ENCODE results near the gene POGZ. TPM values are rescaled to one million over a fixed set of nuclear protein-coding genes. Genes with fewer than 3 reads are reported as not detected.

POGZ gene, protein sequence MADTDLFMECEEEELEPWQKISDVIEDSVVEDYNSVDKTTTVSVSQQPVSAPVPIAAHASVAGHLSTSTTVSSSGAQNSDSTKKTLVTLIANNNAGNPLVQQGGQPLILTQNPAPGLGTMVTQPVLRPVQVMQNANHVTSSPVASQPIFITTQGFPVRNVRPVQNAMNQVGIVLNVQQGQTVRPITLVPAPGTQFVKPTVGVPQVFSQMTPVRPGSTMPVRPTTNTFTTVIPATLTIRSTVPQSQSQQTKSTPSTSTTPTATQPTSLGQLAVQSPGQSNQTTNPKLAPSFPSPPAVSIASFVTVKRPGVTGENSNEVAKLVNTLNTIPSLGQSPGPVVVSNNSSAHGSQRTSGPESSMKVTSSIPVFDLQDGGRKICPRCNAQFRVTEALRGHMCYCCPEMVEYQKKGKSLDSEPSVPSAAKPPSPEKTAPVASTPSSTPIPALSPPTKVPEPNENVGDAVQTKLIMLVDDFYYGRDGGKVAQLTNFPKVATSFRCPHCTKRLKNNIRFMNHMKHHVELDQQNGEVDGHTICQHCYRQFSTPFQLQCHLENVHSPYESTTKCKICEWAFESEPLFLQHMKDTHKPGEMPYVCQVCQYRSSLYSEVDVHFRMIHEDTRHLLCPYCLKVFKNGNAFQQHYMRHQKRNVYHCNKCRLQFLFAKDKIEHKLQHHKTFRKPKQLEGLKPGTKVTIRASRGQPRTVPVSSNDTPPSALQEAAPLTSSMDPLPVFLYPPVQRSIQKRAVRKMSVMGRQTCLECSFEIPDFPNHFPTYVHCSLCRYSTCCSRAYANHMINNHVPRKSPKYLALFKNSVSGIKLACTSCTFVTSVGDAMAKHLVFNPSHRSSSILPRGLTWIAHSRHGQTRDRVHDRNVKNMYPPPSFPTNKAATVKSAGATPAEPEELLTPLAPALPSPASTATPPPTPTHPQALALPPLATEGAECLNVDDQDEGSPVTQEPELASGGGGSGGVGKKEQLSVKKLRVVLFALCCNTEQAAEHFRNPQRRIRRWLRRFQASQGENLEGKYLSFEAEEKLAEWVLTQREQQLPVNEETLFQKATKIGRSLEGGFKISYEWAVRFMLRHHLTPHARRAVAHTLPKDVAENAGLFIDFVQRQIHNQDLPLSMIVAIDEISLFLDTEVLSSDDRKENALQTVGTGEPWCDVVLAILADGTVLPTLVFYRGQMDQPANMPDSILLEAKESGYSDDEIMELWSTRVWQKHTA (N-terminal part only)
- total RNA-seq (2022; extraction: Qiagen RNA extraction; ENCODE audit: low read depth), result 17.0 to 23.7 TPM (median 18.9 TPM) in 5 replicates

DNA sequence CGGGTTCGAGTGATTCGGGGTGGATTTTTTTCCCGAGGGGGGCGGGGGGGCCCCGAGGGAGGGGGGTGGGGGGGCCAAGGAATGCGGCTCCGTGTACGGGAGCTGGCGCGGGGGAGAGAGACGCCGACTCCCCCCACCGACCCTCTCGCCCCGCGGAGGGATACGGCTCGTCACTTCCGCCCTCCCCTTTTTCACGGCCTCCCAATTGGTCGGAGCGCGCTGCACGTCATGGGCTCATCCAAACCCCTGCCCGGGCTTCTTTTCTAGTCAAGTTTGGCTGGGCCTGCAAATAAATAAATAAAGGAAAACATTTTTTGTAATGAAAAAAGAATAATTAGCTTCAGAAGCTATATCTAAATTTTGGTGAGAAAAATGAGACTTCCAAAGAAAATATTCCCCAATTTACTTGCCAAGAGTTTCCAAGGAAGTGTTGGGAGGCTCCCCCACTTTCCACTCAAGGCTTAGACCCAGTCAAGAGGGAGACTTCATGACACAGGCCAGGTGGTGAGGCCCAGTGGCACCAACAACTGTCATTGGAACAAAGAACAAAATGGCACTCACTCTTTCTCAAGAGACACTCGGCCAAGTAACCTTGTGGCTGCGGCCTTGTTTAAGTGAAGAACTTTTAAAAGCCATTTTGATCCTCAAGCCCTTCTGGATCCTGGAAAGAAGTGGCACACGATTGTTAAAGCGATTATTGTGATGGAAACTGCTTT is at the start of gene POGZ:
Gene POGZ, minus strand, starts transcription at position 164 of the 716 bp plus-strand sequence. CDS start 17,290 bp downstream, outside the sequence.

DNA sequence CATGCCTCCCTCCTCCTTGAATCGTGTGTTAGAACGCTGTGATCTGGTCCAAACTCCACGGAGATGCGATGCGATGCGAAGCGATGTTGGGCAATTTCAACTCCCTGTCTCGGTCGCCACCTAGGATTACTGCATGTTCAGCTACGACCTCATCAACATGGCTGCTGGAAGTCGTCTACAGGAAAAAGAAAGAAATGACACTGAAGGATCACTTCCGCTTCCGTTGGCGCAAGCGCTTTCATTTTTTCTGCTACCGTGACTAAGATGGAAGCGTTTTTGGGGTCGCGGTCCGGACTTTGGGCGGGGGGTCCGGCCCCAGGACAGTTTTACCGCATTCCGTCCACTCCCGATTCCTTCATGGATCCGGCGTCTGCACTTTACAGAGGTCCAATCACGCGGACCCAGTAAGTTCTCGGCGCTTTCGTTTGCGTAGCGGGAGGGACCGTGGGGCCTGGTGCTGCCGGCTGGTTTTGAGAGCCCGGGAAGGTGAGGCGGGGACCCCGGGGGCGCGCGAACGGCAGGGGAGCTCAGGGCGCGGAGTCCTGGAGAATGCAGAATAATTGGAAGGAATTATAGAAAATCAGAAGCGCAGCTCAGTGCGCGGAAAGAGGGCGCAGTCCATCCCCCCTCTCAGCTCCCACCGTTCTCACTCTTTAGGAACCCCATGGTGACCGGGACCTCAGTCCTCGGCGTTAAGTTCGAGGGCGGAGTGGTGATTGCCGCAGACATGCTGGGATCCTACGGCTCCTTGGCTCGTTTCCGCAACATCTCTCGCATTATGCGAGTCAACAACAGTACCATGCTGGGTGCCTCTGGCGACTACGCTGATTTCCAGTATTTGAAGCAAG is 59.7 kb downstream of the POGZ start, which contains the start of gene PSMB4:
Gene PSMB4, plus strand, starts transcription at position 250 of the 848 bp plus-strand sequence. Its CDS starts 15 bp downstream, at position 265.

DNA sequence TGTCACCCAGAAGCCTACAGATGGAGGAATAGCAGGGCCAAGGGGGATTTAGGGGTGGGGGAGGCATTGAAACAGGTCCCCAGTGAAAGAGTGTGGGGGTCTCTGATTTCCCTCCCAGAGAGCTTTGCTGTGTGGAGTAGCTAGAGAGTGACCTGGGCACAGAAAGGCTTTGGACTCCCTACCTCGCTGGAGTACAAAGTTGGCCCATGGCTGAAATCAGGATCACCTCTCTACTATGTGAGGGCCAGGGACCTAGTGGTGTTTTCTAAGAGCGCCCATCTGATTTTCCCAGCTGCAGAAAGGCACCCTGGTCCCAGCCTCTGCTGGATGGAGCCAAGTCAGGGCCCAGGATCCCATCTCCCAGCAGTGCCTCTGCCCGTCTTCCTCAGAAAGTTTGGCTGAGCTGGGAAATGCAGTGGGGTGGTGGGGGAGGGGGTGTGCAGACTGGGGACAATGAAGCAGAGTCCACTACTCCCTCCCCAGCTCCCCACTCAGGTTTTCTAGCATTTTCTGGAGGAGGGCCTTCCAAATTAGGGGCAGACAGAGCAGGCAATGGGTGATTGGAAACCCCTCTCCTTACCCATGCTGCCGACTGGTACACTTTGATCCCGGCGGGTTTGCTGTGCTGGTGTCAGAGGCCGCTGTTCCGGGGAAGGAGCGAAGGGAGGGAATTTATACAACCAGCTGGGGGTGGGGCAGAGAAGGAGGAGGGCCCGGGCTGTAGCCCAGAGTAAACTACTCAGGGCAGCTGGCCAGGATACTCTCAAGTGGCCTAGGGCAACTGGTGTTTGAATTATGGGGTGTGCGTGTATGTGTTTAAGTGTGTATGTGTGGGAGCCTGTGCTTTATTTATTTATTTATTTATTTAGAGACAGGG is 87.0 kb downstream of the POGZ start, which contains the start of gene SELENBP1:
Gene SELENBP1, minus strand, starts transcription at position 648 of the 877 bp plus-strand sequence. Its CDS starts 64 bp downstream, at position 584.

Other genes with a start within 250 kb of the POGZ start
- gene PSMD4, start 204.8 kb downstream of the POGZ start, total RNA-seq (2022; extraction: Qiagen RNA extraction; ENCODE audit: low read depth), result 168 to 195 TPM (median 180 TPM) in 5 replicates
- 10.8 to 14.8 TPM (median 12.6 TPM) in 5 replicates for gene ZNF687, start 177.2 kb downstream of the POGZ start, total RNA-seq (2022; extraction: Qiagen RNA extraction; ENCODE audit: low read depth)
- 23.4 to 27.4 TPM (median 27.0 TPM) in 5 replicates for gene PI4KB, start 132.1 kb downstream of the POGZ start, total RNA-seq (2022; extraction: Qiagen RNA extraction; ENCODE audit: low read depth)
- 20.1 to 24.6 TPM (median 23.8 TPM) in 5 replicates for gene RFX5, start 112.2 kb downstream of the POGZ start, total RNA-seq (2022; extraction: Qiagen RNA extraction; ENCODE audit: low read depth)
- 6.1 to 8.0 TPM (median 6.9 TPM) in 5 replicates for gene SELENBP1, start 86.8 kb downstream of the POGZ start, total RNA-seq (2022; extraction: Qiagen RNA extraction; ENCODE audit: low read depth)
- gene PSMB4, start 59.9 kb downstream of the POGZ start, total RNA-seq (2022; extraction: Qiagen RNA extraction; ENCODE audit: low read depth), result 379 to 439 TPM (median 422 TPM) in 5 replicates
- 2.6 to 3.3 TPM (median 2.9 TPM) in 5 replicates for gene CGN, start 51.9 kb upstream of the POGZ start, total RNA-seq (2022; extraction: Qiagen RNA extraction; ENCODE audit: low read depth)
- 9.7 to 11.6 TPM (median 10.3 TPM) in 5 replicates for gene TUFT1, start 80.8 kb upstream of the POGZ start, total RNA-seq (2022; extraction: Qiagen RNA extraction; ENCODE audit: low read depth)
- 7.9 to 11.6 TPM (median 8.1 TPM) in 5 replicates for gene SNX27, start 152.6 kb upstream of the POGZ start, total RNA-seq (2022; extraction: Qiagen RNA extraction; ENCODE audit: low read depth)